NCI-H1436 (cell line): ENCODE results near the gene DEGS1.

Source experiments
- DNase-seq: peaks from one replicate; lab custom pipeline; 2025; lab: John Stamatoyannopoulos, UW

The DEGS1 gene

GRCh38 chr1:224216382-224216781, 33.3 kb downstream of the DEGS1 start:
- no peak for DNase-seq

GRCh38 chr1:224217655-224218623, 34.9 kb downstream of the DEGS1 start:
- no peak for DNase-seq

DNA sequence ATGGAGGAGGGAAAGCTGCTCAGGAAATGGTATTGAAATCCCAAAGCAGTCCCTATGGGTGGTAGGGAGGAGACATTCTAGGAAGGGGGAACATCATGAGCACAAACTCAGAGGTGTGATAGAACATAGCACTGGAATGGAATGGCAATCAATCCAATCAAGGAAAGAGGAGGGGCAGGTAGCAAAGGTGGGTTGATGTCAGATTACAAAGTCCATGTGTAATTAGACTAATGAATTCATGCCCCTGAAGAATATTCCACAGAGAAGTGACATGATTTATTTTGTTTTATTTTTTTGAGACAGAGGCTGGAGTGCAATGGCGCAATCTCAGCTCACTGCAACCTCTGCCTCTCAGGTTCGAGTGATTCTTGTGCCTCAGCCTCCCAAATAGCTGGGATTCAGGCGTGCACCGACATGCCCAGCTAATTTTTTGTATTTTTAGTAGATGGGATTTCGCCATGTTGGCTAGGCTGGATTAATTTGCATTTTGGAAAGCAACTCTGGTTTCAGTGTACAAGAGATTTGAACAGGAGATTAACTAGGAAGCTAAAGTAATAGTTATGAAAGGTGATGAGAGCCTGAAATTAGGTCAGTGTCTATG, 36.1 kb downstream of the DEGS1 start:
- no peak for DNase-seq

GRCh38 chr1:224219612-224220059, 36.6 kb downstream of the DEGS1 start:
- no peak for DNase-seq

DNA sequence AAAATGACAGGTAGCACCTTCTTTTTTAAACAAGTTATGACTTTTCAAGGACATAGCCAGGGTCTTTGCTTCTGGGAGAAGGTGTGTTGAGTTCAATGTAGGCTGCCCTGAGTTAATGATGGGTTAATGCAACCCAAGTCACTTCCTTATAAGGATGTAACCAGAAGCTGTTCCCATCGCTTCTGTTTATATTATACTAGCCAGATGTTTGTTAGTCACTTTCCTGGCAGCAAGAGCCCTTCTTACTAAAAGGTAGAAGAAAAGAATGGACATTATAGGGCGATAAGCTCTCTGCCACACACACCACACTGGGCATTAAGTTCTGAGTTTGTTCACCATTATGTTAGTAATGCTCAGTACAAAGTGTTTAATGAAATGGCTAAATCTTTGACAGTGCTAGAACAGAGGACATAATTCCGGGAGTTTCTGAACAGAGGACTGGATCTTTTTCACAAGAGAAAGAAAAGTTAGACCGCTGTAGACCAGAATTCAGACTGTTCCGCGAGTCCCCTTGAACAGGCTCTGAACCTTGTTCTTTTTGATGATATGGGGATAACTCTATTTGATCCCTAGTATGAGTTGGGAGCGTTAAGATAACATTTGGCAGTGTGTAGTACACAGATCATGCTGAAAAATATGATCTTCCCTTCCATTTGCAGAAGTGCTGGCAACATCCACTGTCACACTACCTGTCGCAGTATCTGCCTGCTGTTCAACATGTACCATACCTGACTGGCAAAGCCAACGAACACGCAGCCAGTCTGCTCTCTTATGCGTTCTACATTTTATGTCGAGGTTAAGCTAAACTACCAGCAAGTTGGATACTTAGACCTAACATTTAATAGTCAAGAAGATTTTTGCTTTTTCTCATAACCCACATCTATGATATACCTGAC, 41.0 kb downstream of the DEGS1 start:
- DNase-seq = no peak

GRCh38 chr1:224226849-224227502, 43.9 kb downstream of the DEGS1 start:
- no peak for DNase-seq

DNA sequence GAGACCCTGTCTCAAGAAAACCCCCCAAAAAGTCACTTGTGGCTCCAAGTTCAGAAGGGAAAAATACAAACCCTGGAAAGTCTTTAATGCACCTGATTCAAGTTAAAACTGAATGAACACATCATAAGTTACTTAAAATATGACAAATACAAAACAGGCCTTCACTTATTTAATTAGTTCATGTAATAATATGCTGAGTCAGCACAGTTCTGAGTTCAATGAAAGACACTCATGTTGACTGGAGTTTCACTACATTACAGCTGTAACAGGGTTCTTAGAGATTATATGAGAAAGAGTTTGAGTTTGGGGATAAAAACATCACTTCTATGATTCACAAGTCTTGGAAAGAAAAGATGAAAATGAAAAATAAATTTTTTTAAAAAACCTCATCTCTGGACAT, 51.0 kb downstream of the DEGS1 start:
- DNase-seq = no peak

GRCh38 chr1:224235813-224236493, 52.9 kb downstream of the DEGS1 start:
- no peak for DNase-seq

DNA sequence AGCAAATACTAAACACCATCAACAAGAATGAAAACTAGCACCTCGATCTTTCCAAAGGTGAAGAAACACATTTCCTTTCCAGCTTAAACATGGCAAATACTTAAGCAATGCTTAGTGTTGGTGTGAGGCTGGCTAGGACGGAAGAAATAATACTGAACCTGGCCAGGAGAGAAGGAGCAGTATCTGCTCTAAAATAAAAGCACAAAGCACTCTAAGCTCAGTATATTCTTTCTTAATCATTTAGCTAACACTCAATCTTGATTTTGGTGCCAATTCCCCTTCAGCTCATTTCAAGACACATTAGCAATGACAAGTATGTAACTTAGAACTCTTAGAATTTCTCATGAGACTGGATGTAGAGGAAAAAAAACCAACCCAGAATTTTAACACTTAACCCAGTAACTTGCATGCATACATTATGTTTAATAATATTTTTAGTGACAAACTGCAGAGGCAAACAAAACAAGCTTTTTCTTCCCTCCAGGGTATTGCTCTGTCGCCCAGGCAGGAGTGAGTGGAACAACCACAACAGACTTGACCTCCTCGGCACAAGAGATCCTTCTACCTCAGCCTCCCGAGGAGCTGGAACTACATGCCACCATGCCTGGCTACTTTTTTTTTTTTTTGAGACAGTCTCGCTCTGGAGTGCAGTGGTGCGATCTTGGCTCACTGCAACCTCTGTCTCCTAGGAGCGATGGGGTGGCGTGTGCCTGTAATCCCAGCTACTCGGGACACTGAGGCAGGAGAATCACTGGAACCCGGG, 54.3 kb downstream of the DEGS1 start:
- DNase-seq = no peak

DNA sequence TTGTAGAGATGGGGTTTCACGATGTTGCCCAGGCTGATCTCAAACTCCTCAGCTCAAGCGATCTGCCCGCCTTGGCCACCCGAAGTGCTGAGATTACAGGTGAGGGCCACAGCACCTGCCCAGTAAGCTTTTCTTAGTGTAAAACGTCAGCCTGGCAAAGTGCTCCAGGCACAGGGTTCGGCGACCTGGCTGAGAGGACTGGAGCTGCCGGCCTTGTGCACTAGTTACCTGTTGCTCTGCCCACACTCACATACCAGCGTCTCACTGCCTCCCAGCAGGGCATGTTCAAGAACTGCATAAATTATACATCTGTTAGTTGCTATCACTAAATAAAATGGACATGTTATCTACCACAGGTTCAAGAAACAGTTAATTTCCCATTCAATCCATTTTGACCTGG, 55.2 kb downstream of the DEGS1 start:
- DNase-seq = no peak

DNA sequence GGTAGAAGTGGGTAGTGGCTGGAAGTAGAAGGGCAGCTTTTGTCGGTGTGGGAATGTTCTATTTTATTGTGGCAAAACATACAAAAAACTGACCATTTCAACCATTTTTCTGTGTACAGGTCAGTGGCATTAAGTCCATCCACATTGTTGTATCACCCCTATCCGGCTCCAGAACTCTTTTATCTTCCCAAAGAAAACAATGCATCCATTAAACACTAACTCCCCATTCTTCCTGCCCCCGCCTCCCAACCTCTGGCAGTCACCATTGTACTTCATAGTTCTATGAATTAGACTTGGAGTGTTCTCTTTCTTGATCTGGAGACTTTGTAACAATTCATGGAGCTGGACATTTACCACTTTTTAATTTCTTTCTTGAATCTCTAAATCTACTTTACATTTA, 55.7 kb downstream of the DEGS1 start:
- DNase-seq = no peak
